Measurements from ENCODE around the gene ZNF428.
"Not testable (repeated sequence)": the region's sequence is repeated elsewhere in the genome, so short reads cannot be mapped to it uniquely, and the experiment has no call there.

- TF ChIP-seq, protein P1, sequence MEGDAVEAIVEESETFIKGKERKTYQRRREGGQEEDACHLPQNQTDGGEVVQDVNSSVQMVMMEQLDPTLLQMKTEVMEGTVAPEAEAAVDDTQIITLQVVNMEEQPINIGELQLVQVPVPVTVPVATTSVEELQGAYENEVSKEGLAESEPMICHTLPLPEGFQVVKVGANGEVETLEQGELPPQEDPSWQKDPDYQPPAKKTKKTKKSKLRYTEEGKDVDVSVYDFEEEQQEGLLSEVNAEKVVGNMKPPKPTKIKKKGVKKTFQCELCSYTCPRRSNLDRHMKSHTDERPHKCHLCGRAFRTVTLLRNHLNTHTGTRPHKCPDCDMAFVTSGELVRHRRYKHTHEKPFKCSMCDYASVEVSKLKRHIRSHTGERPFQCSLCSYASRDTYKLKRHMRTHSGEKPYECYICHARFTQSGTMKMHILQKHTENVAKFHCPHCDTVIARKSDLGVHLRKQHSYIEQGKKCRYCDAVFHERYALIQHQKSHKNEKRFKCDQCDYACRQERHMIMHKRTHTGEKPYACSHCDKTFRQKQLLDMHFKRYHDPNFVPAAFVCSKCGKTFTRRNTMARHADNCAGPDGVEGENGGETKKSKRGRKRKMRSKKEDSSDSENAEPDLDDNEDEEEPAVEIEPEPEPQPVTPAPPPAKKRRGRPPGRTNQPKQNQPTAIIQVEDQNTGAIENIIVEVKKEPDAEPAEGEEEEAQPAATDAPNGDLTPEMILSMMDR (IDR thresholded peaks at IDR 0.05), result not testable (repeated sequence)
- not testable (repeated sequence) for TF ChIP-seq POLR2AphosphoS5 (IDR thresholded peaks at IDR 0.05)
Observed at GRCh38 chr19:43587029-43587428, 32.4 kb downstream of the ZNF428 start.

Data from transverse colon (tissue), 4 donors.